Vagina (tissue), 2 donors: ENCODE measurements around the gene AMIGO3. TPM values are rescaled to one million over a fixed set of nuclear protein-coding genes. Genes with fewer than 3 reads are reported as not detected.

Experiments
- DNase-seq, 2 donors: peaks; one replicate each; pipeline ENCODE4 v3.0.0-alpha.2; 2017; ENCODE audit errors: extremely low spot score in 2 of 2
- H3K27ac ChIP-seq: fragments of 200-600 bp; sonication (generic); one replicate; pipeline ENCODE4 v1.5.1; 2019
- H3K27me3 ChIP-seq: fragments of 200-600 bp; sonication (generic); one replicate; pipeline ENCODE4 v1.5.1; 2019
- H3K36me3 ChIP-seq, 2 donors: fragments of 200-600 bp; sonication (generic); one replicate each; pipeline ENCODE4 v1.5.1; 2017 to 2019
- H3K4me1 ChIP-seq: fragments of 200-600 bp; sonication (generic); one replicate; pipeline ENCODE4 v1.5.1; 2019
- H3K4me3 ChIP-seq, 2 donors: fragments of 200-600 bp; sonication (generic); 1 replicate in 1 of 2; 2 replicates in 1 of 2; pipeline ENCODE4 v1.5.1; 2016 to 2019
- H3K9me3 ChIP-seq: fragments of 200-600 bp; sonication (generic); one replicate; pipeline ENCODE4 v1.5.1; 2019
- CTCF ChIP-seq, 3 experiments: fragments of 450-650 bp in 2 of 3; fragments of 200-600 bp in 1 of 3; sonication (generic) in 1 of 3; IDR thresholded peaks; one replicate each; pipeline ENCODE4 v1.5.1; 2017 to 2019; ENCODE audit warnings: antibody characterized with exemption in 3 of 3, mild to moderate bottlenecking in 2 of 3, moderate library complexity in 2 of 3
- POLR2A ChIP-seq, 2 donors: fragments of 450-650 bp; IDR thresholded peaks; one replicate each; pipeline ENCODE4 v1.6.1; 2017; ENCODE audit warnings: antibody characterized with exemption in 2 of 2, mild to moderate bottlenecking in 2 of 2, moderate library complexity in 2 of 2
- POLR2AphosphoS5 ChIP-seq, 2 donors: sonication (generic); formaldehyde crosslinking; IDR thresholded peaks; one replicate each; pipeline ENCODE4 v1.9.0; 2017; ENCODE audit warnings: antibody characterized with exemption in 2 of 2, mild to moderate bottlenecking in 2 of 2, low read depth in 1 of 2; ENCODE audit not compliant: insufficient read depth in 1 of 2
- intact Hi-C: fragments of 100-400 bp; cut with DNase I; formaldehyde crosslinking; loops from one replicate; pipeline ENCODE4 v1.15.1; 2023
- total RNA-seq: library from RNA; depleted of rRNA; stranded (reverse); fragments of >200 nt; gene quantifications from one replicate; pipeline ENCODE4 v1.2.3, GENCODE V29; 2016

Gene AMIGO3
- total RNA-seq, 1 donor from 2014 or later, result not detected

GRCh38 chr3:49703443-49703927 is 16.0 kb downstream of the AMIGO3 start:
- TF ChIP-seq CTCF (IDR thresholded peaks at IDR 0.05), result peak; percentile 7 to 67 (median 56)
- TF ChIP-seq POLR2A (IDR thresholded peaks at IDR 0.05), result no peak
- intact Hi-C loops, result no loop called here

GRCh38 chr3:49702672-49703071 is 16.8 kb downstream of the AMIGO3 start:
- no peak for DNase-seq
- H3K4me1 ChIP-seq, result no peaks in the 10 kb centered on the region
- intact Hi-C loops, result no loop called here
- peaks cover 0 to 50% of the 10 kb centered on the region in 2 donors for H3K36me3 ChIP-seq
- TF ChIP-seq CTCF (IDR thresholded peaks at IDR 0.05) (no peak), POLR2A (IDR thresholded peaks at IDR 0.05) (no peak), POLR2AphosphoS5 (IDR thresholded peaks at IDR 0.05; ENCODE audit: insufficient read depth in 1 of 2, low read depth in 1 of 2) (no peak)
- no peak overlapping the region for H3K27ac ChIP-seq
- H3K27me3 ChIP-seq, result no peaks in the 10 kb centered on the region
- no peaks in the 10 kb centered on the region for H3K9me3 ChIP-seq
- no peak overlapping the region for H3K4me3 ChIP-seq

More at GRCh38 chr3:49703443-49703927, 16.0 kb downstream of the AMIGO3 start:
- Histone ChIP-seq H3K36me3 (peaks cover 0 to 42% of the 10 kb centered on the region in 2 donors), H3K27me3 (no peaks in the 10 kb centered on the region), H3K4me1 (no peaks in the 10 kb centered on the region), H3K9me3 (no peaks in the 10 kb centered on the region), H3K4me3 (no peak overlapping the region), H3K27ac (no peak overlapping the region)
- no peak for DNase-seq

- H3K36me3 ChIP-seq, result peaks cover 0 to 49% of the 10 kb centered on the region in 2 donors
- H3K4me1 ChIP-seq, result no peaks in the 10 kb centered on the region
- H3K27me3 ChIP-seq, result no peaks in the 10 kb centered on the region
- no peak for DNase-seq
- TF ChIP-seq CTCF (IDR thresholded peaks at IDR 0.05) (no peak), POLR2A (IDR thresholded peaks at IDR 0.05) (no peak), POLR2AphosphoS5 (IDR thresholded peaks at IDR 0.05; ENCODE audit: insufficient read depth in 1 of 2, low read depth in 1 of 2) (no peak)
- no peak overlapping the region for H3K4me3 ChIP-seq
- intact Hi-C loops, result no loop called here
- no peaks in the 10 kb centered on the region for H3K9me3 ChIP-seq
- no peak overlapping the region for H3K27ac ChIP-seq
Measured at GRCh38 chr3:49701388-49702077, 18.0 kb downstream of the AMIGO3 start.

- TF ChIP-seq CTCF (IDR thresholded peaks at IDR 0.05) (no peak), POLR2A (IDR thresholded peaks at IDR 0.05) (no peak), POLR2AphosphoS5 (IDR thresholded peaks at IDR 0.05; ENCODE audit: insufficient read depth in 1 of 2, low read depth in 1 of 2) (no peak)
- Histone ChIP-seq H3K9me3 (no peaks in the 10 kb centered on the region), H3K27me3 (no peaks in the 10 kb centered on the region), H3K27ac (no peak overlapping the region), H3K4me1 (no peaks in the 10 kb centered on the region), H3K36me3 (peaks cover 0 to 41% of the 10 kb centered on the region in 2 donors), H3K4me3 (no peak overlapping the region)
- no peak for DNase-seq
- intact Hi-C loops, result no loop called here
Measured at GRCh38 chr3:49700453-49701128, 18.9 kb downstream of the AMIGO3 start.

- peaks cover 0 to 37% of the 10 kb centered on the region in 2 donors for H3K36me3 ChIP-seq
- H3K4me1 ChIP-seq, result no peaks in the 10 kb centered on the region
- H3K27ac ChIP-seq, result no peak overlapping the region
- no peak overlapping the region for H3K4me3 ChIP-seq
- intact Hi-C loops, result no loop called here
- H3K9me3 ChIP-seq, result no peaks in the 10 kb centered on the region
- DNase-seq, result no peak
- no peaks in the 10 kb centered on the region for H3K27me3 ChIP-seq
- TF ChIP-seq POLR2A (IDR thresholded peaks at IDR 0.05) (no peak), CTCF (IDR thresholded peaks at IDR 0.05) (no peak), POLR2AphosphoS5 (IDR thresholded peaks at IDR 0.05; ENCODE audit: insufficient read depth in 1 of 2, low read depth in 1 of 2) (no peak)
Measured at GRCh38 chr3:49700014-49700413, 19.5 kb downstream of the AMIGO3 start.
